Right lobe of liver (tissue), 6 donors: ENCODE data around the gene DCDC1. TPM values are rescaled to one million over a fixed set of nuclear protein-coding genes. Genes with fewer than 3 reads are reported as not detected.

Experiments
- ATAC-seq, 4 donors: fragments of 200-7000 bp; cut with Tn5 transposase; one replicate each; pipeline ENCODE4 v1.9.1; 2020; ENCODE audit warnings: mild to moderate bottlenecking in 4 of 4, moderate library complexity in 4 of 4
- DNase-seq, 3 donors: peaks; one replicate each; pipeline ENCODE4 v3.0.0-alpha.2; 2020
- H3K27ac ChIP-seq, 3 donors: fragments of 200-600 bp; one replicate each; pipeline ENCODE4 v1.8.0; 2022
- H3K27me3 ChIP-seq, 2 donors: fragments of 200-600 bp; one replicate each; pipeline ENCODE4 v1.8.0; 2022
- H3K36me3 ChIP-seq, 4 donors: fragments of 200-600 bp; sonication (generic) in 1 of 4; one replicate each; pipeline versions ENCODE4 v1.5.1 to v1.8.0; 2017 to 2022; ENCODE audit warnings: control low read depth in 1 of 4
- H3K4me1 ChIP-seq, 4 donors: fragments of 200-600 bp; sonication (generic) in 1 of 4; one replicate each; pipeline versions ENCODE4 v1.5.1 to v1.8.0; 2017 to 2022; ENCODE audit warnings: control low read depth in 1 of 4
- H3K4me3 ChIP-seq, 3 donors: fragments of 200-600 bp; one replicate each; pipeline ENCODE4 v1.8.0; 2022
- H3K9me3 ChIP-seq, 4 donors: fragments of 200-600 bp; sonication (generic) in 1 of 4; one replicate each; pipeline versions ENCODE4 v1.5.1 to v1.8.0; 2017 to 2022; ENCODE audit warnings: control low read depth in 1 of 4
- POLR2A ChIP-seq: fragments of 450-650 bp; IDR thresholded peaks from one replicate; pipeline ENCODE4 v1.6.1; 2017; ENCODE audit warnings: antibody characterized with exemption, mild to moderate bottlenecking
- WGBS: methylation state at CpG from one replicate; pipeline ENCODE4 v1.1.6; 2018; ENCODE audit warnings: low coverage, low lambda C conversion rate; ENCODE audit not compliant: insufficient coverage; ENCODE audit errors: missing lambda C conversion rate; 5-methylcytosine and 5-hydroxymethylcytosine counted together
- intact Hi-C, 2 donors: fragments of 100-400 bp; cut with DNase I; formaldehyde crosslinking; loops; one replicate each; pipeline versions ENCODE4 v1.11.2 to v1.14.1; 2022
- total RNA-seq, 6 experiments: library from RNA; depleted of rRNA in 2 of 6; stranded (reverse); fragments of >200 nt in 2 of 6; fragmentation: NEBNext Ultra II Directional in 3 of 6; extraction: Animal tissue kit (Norgen Biotek cat#: 25700) in 3 of 6; gene quantifications; one replicate each; pipeline versions ENCODE4 v1.1.0 to v1.2.4, GENCODE V29; 2016 to 2023
- TF ChIP-seq, protein P1 (sequence below), 4 donors: fragments of 200-600 bp in 3 of 4; fragments of 450-650 bp in 1 of 4; IDR thresholded peaks; one replicate each; pipeline versions ENCODE4 v1.5.1 to v1.8.0; 2016 to 2022; ENCODE audit warnings: antibody characterized with exemption in 4 of 4, mild to moderate bottlenecking in 2 of 4
- donor health status: DM: no; HTN: yes; CAD: no.
- donor health status: DM: no; HTN: no; CAD: no.
- donor health status: DM: no; HTN: no; CAD: no.
- donor health status: DM: no; HTN: yes; CAD: no.
- donor health status: DM: no; HTN: yes; CAD: no.

The DCDC1 gene
- total RNA-seq, 6 experiments from 2014 or later: 1.9 to 4.8 (median 2.6) TPM

DNA sequence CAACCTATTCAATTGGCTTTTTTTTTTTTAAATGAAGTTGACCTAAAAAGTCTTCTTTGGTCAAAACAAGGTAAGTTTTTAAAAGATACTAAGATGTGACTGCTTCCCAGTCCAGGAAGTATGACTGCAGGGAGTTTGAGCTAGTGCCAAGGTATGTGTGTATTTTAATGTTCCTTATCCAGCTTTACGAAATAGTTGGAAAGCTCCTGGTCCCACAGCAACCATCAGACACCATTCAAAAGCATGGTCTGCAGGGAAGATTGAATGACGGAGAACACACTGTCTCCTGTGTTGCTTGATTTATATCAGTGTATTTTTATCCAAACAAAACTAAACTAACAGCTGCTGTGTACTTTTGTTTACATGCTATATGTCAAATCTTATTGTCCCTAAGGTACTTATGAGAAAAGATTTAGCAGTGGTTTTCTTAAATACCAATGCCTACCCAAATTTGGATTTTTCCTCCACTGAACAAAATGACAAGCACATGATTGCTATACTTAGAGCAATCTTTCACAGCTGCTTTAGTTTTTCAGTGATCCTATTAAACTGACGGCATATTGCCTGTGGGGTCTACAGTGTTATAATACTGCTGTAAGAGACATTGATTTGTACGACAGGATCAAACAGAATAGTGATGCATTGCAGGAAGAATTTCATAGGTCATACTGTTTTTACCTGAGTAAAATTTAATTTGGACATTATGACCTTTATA, 122.9 kb downstream of the DCDC1 start:
- 51% methylated on average over 4 of the region's 4 CpGs for WGBS
- no peak for DNase-seq

DNA sequence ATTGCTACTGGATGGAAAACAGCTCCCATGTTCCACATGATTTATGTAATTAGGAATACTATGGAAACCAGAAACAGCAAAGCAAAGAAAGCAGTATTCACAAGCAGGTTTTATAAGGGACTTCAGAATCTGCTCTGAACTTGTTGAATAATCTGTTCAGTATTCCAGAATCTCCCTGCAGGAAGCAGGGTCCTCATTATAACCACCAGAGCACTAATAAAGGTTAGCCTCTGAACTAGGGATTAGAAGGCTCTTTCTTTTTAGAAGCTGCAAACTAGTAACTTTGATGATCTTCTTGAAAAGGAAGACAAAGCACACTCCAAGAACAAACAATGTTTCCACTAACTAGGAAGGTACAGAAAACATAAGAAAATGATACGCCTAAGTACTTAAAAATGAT, 125.8 kb downstream of the DCDC1 start:
- Histone ChIP-seq H3K4me3 (no peak overlapping the region), H3K27ac (no peak overlapping the region), H3K4me1 (no peaks in the 10 kb centered on the region), H3K27me3 (no peaks in the 10 kb centered on the region), H3K36me3 (no peaks in the 10 kb centered on the region), H3K9me3 (no peaks in the 10 kb centered on the region)
- ATAC-seq (no peak), DNase-seq (no peak)
- WGBS: 56% methylated on average over 1 of the region's 1 CpG
- intact Hi-C loops: no loop called here
- no peak for TF ChIP-seq POLR2A

More for the DNA sequence above, 122.9 kb downstream of the DCDC1 start:
- no peaks in the 10 kb centered on the region for H3K36me3 ChIP-seq
- no peaks in the 10 kb centered on the region for H3K4me1 ChIP-seq
- TF ChIP-seq, protein P1, sequence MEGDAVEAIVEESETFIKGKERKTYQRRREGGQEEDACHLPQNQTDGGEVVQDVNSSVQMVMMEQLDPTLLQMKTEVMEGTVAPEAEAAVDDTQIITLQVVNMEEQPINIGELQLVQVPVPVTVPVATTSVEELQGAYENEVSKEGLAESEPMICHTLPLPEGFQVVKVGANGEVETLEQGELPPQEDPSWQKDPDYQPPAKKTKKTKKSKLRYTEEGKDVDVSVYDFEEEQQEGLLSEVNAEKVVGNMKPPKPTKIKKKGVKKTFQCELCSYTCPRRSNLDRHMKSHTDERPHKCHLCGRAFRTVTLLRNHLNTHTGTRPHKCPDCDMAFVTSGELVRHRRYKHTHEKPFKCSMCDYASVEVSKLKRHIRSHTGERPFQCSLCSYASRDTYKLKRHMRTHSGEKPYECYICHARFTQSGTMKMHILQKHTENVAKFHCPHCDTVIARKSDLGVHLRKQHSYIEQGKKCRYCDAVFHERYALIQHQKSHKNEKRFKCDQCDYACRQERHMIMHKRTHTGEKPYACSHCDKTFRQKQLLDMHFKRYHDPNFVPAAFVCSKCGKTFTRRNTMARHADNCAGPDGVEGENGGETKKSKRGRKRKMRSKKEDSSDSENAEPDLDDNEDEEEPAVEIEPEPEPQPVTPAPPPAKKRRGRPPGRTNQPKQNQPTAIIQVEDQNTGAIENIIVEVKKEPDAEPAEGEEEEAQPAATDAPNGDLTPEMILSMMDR (IDR thresholded peaks at IDR 0.05): no peak
- no peak for TF ChIP-seq POLR2A
- peak in 2 of 4 donors; percentile 39 to 73 for ATAC-seq
- H3K9me3 ChIP-seq: no peaks in the 10 kb centered on the region
- intact Hi-C loops: no loop called here
- H3K27me3 ChIP-seq: no peaks in the 10 kb centered on the region
- no peak overlapping the region for H3K4me3 ChIP-seq
- no peak overlapping the region for H3K27ac ChIP-seq

DNA sequence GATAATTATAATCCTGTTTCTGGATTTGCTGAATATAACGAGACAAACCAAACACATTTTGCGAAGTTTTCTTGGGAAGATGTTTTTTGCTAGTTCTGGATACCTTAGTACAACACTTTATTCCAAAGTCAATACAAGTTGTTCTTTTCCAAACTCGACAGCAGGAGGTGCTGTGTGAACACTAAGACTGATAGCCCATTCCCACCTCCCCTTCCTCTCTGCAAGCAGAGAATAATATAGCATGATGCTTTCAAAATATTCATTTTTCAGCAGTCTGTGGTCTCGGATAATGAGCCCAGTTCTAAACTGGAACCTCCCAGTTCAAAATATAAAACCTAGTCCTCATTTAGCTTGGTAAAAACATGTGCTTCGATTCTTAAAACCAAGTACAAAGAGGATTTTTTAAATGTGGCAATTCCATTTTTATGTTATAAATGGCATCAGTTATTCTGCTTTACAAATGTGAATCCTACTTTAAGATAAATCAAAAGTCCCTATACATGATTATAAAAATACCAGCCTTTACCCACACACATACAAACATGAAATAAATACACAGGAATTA, 129.1 kb downstream of the DCDC1 start:
- TF ChIP-seq, protein P1 (IDR thresholded peaks at IDR 0.05): peak; percentile 37 to 49 (median 46)
- no peak for TF ChIP-seq POLR2A
- DNase-seq: no peak
- no peaks in the 10 kb centered on the region for H3K27me3 ChIP-seq
- H3K4me3 ChIP-seq: no peak overlapping the region
- WGBS: 14% methylated on average over 5 of the region's 5 CpGs
- no peaks in the 10 kb centered on the region for H3K36me3 ChIP-seq
- peak; percentile 52 to 61 (median 56) for ATAC-seq
- H3K9me3 ChIP-seq: no peaks in the 10 kb centered on the region
- no peaks in the 10 kb centered on the region for H3K4me1 ChIP-seq
- H3K27ac ChIP-seq: no peak overlapping the region
- intact Hi-C loops: no loop called here

DNA sequence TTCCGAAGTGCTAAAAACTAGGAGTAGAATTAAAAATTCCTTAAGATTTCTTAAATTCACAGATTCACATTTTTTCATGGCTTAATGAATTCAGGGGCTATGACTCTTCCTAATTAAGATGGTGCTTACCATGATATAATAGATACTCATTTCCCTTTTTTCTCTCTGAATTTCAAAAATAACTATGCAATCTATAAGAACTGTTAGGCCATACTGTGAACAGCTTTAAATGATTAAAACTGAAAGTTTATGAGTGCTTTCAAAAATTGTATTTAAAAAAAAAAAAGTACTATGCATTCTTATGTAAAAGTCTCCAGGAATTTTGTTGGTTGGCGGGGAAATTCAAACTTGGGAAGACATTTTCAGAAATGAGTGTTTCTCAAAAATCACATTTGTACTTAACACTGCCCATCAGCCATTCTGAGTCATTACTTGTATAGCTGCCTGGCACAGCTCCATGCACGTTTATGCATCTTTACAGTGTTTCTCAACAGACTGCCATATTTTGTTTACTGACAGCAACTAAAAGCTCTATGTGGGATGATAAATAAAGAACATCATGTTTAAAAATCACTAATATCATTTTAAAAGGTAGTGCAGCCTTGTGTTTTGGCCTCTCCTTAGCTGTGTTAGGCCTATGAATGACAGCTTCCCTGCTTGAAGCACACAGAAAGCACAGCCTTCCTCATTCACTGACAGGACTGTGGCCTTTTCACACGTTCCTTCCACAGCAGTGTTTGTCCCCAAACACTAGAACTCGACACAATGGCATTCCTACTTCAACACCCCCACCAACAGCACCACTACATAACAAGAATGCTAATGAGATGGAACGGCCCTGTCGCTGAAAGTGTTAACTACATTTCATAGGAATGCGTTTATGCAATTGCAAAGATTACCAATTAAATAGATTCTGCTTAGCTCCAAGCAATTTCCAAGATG, 131.4 kb downstream of the DCDC1 start:
- TF ChIP-seq POLR2A: no peak
- TF ChIP-seq, protein P1 (IDR thresholded peaks at IDR 0.05): no peak
- no peak overlapping the region for H3K4me3 ChIP-seq
- WGBS: 34% methylated on average over 8 of the region's 8 CpGs
- no peak for ATAC-seq
- DNase-seq: no peak
- no peaks in the 10 kb centered on the region for H3K27me3 ChIP-seq
- no peak overlapping the region for H3K27ac ChIP-seq
- H3K4me1 ChIP-seq: no peaks in the 10 kb centered on the region
- intact Hi-C loops: no loop called here
- H3K9me3 ChIP-seq: no peaks in the 10 kb centered on the region
- no peaks in the 10 kb centered on the region for H3K36me3 ChIP-seq
